Neural cell (in vitro differentiated cells): ENCODE data around the gene NLRX1. TPM values are rescaled to one million over a fixed set of nuclear protein-coding genes. Genes with fewer than 3 reads are reported as not detected.
"Not testable (repeated sequence)": the region's sequence is repeated elsewhere in the genome, so short reads cannot be mapped to it uniquely, and the experiment has no call there.

Experiments
- H2AFZ ChIP-seq: fragments of 200-600, 300-800 bp; sonication (generic), shearing (Covaris generic); 2 replicates; pipeline ENCODE4 v1.6.0; 2014; ENCODE audit warnings: low read depth, mild to moderate bottlenecking, antibody characterized with exemption, low read length, moderate library complexity
- H3F3A ChIP-seq: fragments of 200-600 bp; shearing (Covaris generic); 2 replicates; pipeline ENCODE4 v1.6.1; 2016; ENCODE audit warnings: mild to moderate bottlenecking, moderate library complexity, mixed read lengths, antibody characterized with exemption, low read length; ENCODE audit not compliant: insufficient read depth, poor library complexity, severe bottlenecking
- H3K27ac ChIP-seq: fragments of 200-600, 300-800 bp; sonication (generic), shearing (Covaris generic); 2 replicates; pipeline ENCODE4 v1.5.1; 2014; ENCODE audit warnings: mild to moderate bottlenecking, low read length, moderate library complexity
- H3K27me3 ChIP-seq: fragments of 300-800, 200-600 bp; sonication (generic), shearing (Covaris generic); 2 replicates; pipeline ENCODE4 v1.6.0; 2014; ENCODE audit warnings: mild to moderate bottlenecking, low read depth, low read length, moderate library complexity; ENCODE audit not compliant: insufficient read depth
- H3K36me3 ChIP-seq: fragments of 300-800, 200-600 bp; sonication (generic), shearing (Covaris generic); 2 replicates; pipeline ENCODE4 v1.5.1; 2014; ENCODE audit warnings: mild to moderate bottlenecking, antibody characterized with exemption, low read length, moderate library complexity; ENCODE audit not compliant: insufficient read depth
- H3K4me2 ChIP-seq: fragments of 300-800, 200-600 bp; sonication (generic), shearing (Covaris generic); 2 replicates; pipeline ENCODE4 v1.6.0; 2014; ENCODE audit warnings: mild to moderate bottlenecking, low read length
- H3K4me3 ChIP-seq: fragments of 300-800, 200-600 bp; sonication (generic), shearing (Covaris generic); 2 replicates; pipeline ENCODE4 v1.5.1; 2014; ENCODE audit warnings: mild to moderate bottlenecking, low read length, moderate library complexity
- H3K79me2 ChIP-seq: fragments of 200-600 bp; shearing (Covaris generic); replicated peaks from 2 replicates; pipeline ENCODE4 v1.6.0; 2014; ENCODE audit warnings: mild to moderate bottlenecking, low read length, moderate library complexity; ENCODE audit not compliant: insufficient read depth
- H3K9ac ChIP-seq: fragments of 300-800, 200-600 bp; sonication (generic), shearing (Covaris generic); 2 replicates; pipeline ENCODE4 v1.6.1; 2016; ENCODE audit warnings: mild to moderate bottlenecking, low read length, mixed read lengths
- H3K9me2 ChIP-seq: fragments of 200-600 bp; shearing (Covaris generic); 2 replicates; pipeline ENCODE4 v1.6.1; 2016; ENCODE audit warnings: mild to moderate bottlenecking, low read length, mixed read lengths; ENCODE audit not compliant: insufficient read depth
- H3K9me3 ChIP-seq: fragments of 200-600, 300-800 bp; sonication (generic), shearing (Covaris generic); 2 replicates; pipeline ENCODE4 v1.6.1; 2016; ENCODE audit warnings: mild to moderate bottlenecking, mixed run types, low read length, moderate library complexity, mixed read lengths
- H4K20me1 ChIP-seq: fragments of 200-600 bp; shearing (Covaris generic); 2 replicates; pipeline ENCODE4 v1.6.1; 2016; ENCODE audit warnings: mild to moderate bottlenecking, mixed run types; ENCODE audit not compliant: insufficient read depth
- MXI1 ChIP-seq: fragments of 450-650 bp; conservative IDR thresholded peaks from 2 replicates; pipeline ENCODE4 v1.6.1; 2014; ENCODE audit warnings: antibody characterized with exemption, mild to moderate bottlenecking; ENCODE audit not compliant: poor library complexity, severe bottlenecking
- RAD21 ChIP-seq: fragments of 450-650 bp; conservative IDR thresholded peaks from 2 replicates; pipeline ENCODE4 v1.6.1; 2014; ENCODE audit warnings: antibody characterized with exemption, mild to moderate bottlenecking, moderate library complexity
- REST ChIP-seq: IDR thresholded peaks from 2 replicates; pipeline ENCODE4 v1.6.1; 2012; ENCODE audit warnings: borderline replicate concordance
- SMC3 ChIP-seq: fragments of 450-650 bp; conservative IDR thresholded peaks from 2 replicates; pipeline ENCODE4 v1.6.1; 2014; ENCODE audit warnings: antibody characterized with exemption, mild to moderate bottlenecking, moderate library complexity; ENCODE audit not compliant: poor library complexity
- polyA plus RNA-seq: library from polyadenylated mRNA; depleted of rRNA; stranded (reverse); fragments of >200 nt; gene quantifications from 2 replicates; pipeline ENCODE4 v1.2.3, GENCODE V29; 2014

The NLRX1 gene
- polyA plus RNA-seq, 1 donor from 2014 or later, result 1.6 TPM

- TF ChIP-seq RAD21 (no peak), MXI1 (no peak), REST (no peak)
- no peaks in the 10 kb centered on the region for H3K9me3 ChIP-seq
- H3K4me2 ChIP-seq, result no peak overlapping the region
- H3K27ac ChIP-seq, result no peak overlapping the region
- H3K9me2 ChIP-seq, result no peaks in the 10 kb centered on the region
- H3K4me3 ChIP-seq, result no peak overlapping the region
- H3K36me3 ChIP-seq, result no peaks in the 10 kb centered on the region
- H2AFZ ChIP-seq, result no peak overlapping the region
- H4K20me1 ChIP-seq, result no peaks in the 10 kb centered on the region
- no peaks in the 10 kb centered on the region for H3K27me3 ChIP-seq
- H3F3A ChIP-seq, result no peaks in the 10 kb centered on the region
- H3K79me2 ChIP-seq, result no peaks in the 10 kb centered on the region
- H3K9ac ChIP-seq, result no peak overlapping the region
These were observed 12.5 kb downstream of the NLRX1 start for GRCh38 chr11:119180729-119181676.

- H3K9me2 ChIP-seq, result no peaks in the 10 kb centered on the region
- H4K20me1 ChIP-seq, result no peaks in the 10 kb centered on the region
- H3K9me3 ChIP-seq, result no peaks in the 10 kb centered on the region
- H3K4me3 ChIP-seq, result no peak overlapping the region
- TF ChIP-seq SMC3, result no peak
- no peaks in the 10 kb centered on the region for H3K27me3 ChIP-seq
- no peaks in the 10 kb centered on the region for H3K79me2 ChIP-seq
- no peaks in the 10 kb centered on the region for H3K36me3 ChIP-seq
- H3K27ac ChIP-seq, result no peak overlapping the region
- no peak overlapping the region for H3K4me2 ChIP-seq
- H3F3A ChIP-seq, result no peaks in the 10 kb centered on the region
- H2AFZ ChIP-seq, result no peak overlapping the region
- no peak overlapping the region for H3K9ac ChIP-seq
These were observed 13.3 kb downstream of the NLRX1 start for GRCh38 chr11:119181677-119182412.

GRCh38 chr11:119184399-119184798 lies 15.9 kb downstream of the NLRX1 start:
- not testable (repeated sequence) for H3K79me2 ChIP-seq, H3K4me3 ChIP-seq, H3K9me2 ChIP-seq, H3K9ac ChIP-seq, H4K20me1 ChIP-seq, H3K9me3 ChIP-seq, H3K4me2 ChIP-seq, H3K27ac ChIP-seq, H3F3A ChIP-seq, H3K27me3 ChIP-seq, H2AFZ ChIP-seq, H3K36me3 ChIP-seq
